Naive thymus-derived CD4-positive, alpha-beta T cell (primary cell): ENCODE measurements around the gene SLC6A12. TPM values are rescaled to one million over a fixed set of nuclear protein-coding genes. Genes with fewer than 3 reads are reported as not detected.

ENCODE experiments used
- ATAC-seq: fragments of 150-1000 bp; cut with Tn5 transposase; 2 replicates; pipeline ENCODE4 v1.10.0; 2021; ENCODE audit warnings: mild to moderate bottlenecking, moderate library complexity
- CTCF ChIA-PET: fragments of 350-600 bp; sonication (Branson Sonifier 250); formaldehyde crosslinking; loops from one replicate; lab custom pipeline; 2021; ENCODE audit warnings: antibody characterized with exemption; lab: Charles Lee
- POLR2A ChIA-PET: fragments of 350-600 bp; sonication (Branson Sonifier 250); formaldehyde crosslinking; loops from one replicate; lab custom pipeline; 2021; ENCODE audit warnings: antibody characterized with exemption, inconsistent platforms; lab: Charles Lee
- DNase-seq, 9 donors: peaks; one replicate each; pipeline versions ENCODE4 v3.0.0 to v3.0.0-alpha.2; 2020 to 2022; ENCODE audit warnings: mixed read lengths in 1 of 9
- H3K27ac ChIP-seq: one replicate; pipeline ENCODE4 v1.7.0; 2013; ENCODE audit warnings: mild to moderate bottlenecking, low read depth, low read length, moderate library complexity
- H3K27me3 ChIP-seq, 2 donors: one replicate each; pipeline ENCODE4 v1.7.0; 2013; ENCODE audit warnings: low read length in 2 of 2, mild to moderate bottlenecking in 2 of 2, moderate library complexity in 2 of 2; ENCODE audit not compliant: control insufficient read depth in 2 of 2, insufficient read depth in 2 of 2
- H3K36me3 ChIP-seq, 3 experiments: 1 replicate in 2 of 3; 2 replicates in 1 of 3; pipeline ENCODE4 v1.7.0; 2013; ENCODE audit warnings: low read length in 3 of 3, mild to moderate bottlenecking in 3 of 3, moderate library complexity in 1 of 3; ENCODE audit not compliant: insufficient read depth in 3 of 3, control insufficient read depth in 2 of 3
- H3K4me1 ChIP-seq, 2 donors: one replicate each; pipeline ENCODE4 v1.7.0; 2013; ENCODE audit warnings: low read length in 2 of 2, mild to moderate bottlenecking in 2 of 2, moderate library complexity in 1 of 2; ENCODE audit not compliant: control insufficient read depth in 2 of 2, insufficient read depth in 2 of 2
- H3K4me3 ChIP-seq: 2 replicates; pipeline ENCODE4 v1.7.0; 2013; ENCODE audit warnings: mild to moderate bottlenecking, low read length
- H3K9me3 ChIP-seq, 3 experiments: 1 replicate in 2 of 3; 2 replicates in 1 of 3; pipeline ENCODE4 v1.7.0; 2013; ENCODE audit warnings: low read length in 3 of 3; ENCODE audit not compliant: control insufficient read depth in 2 of 3
- H3K27ac Mint-ChIP-seq, 9 donors: one replicate each; pipeline ENCODE4 v1.8.0; 2020 to 2022; ENCODE audit warnings: mixed read lengths in 9 of 9, mild to moderate bottlenecking in 8 of 9, moderate library complexity in 5 of 9, inconsistent platforms in 2 of 9
- H3K27me3 Mint-ChIP-seq, 5 donors: one replicate each; pipeline ENCODE4 v1.8.0; 2021 to 2022; ENCODE audit warnings: mixed read lengths in 5 of 5, mild to moderate bottlenecking in 1 of 5
- H3K36me3 Mint-ChIP-seq, 5 donors: one replicate each; pipeline ENCODE4 v1.8.0; 2020 to 2022; ENCODE audit warnings: mixed read lengths in 5 of 5, mild to moderate bottlenecking in 3 of 5, inconsistent platforms in 1 of 5
- H3K4me1 Mint-ChIP-seq, 7 donors: one replicate each; pipeline ENCODE4 v1.8.0; 2020 to 2022; ENCODE audit warnings: mixed read lengths in 7 of 7, mild to moderate bottlenecking in 3 of 7, inconsistent platforms in 1 of 7
- H3K4me3 Mint-ChIP-seq, 10 donors: one replicate each; pipeline ENCODE4 v1.8.0; 2020 to 2022; ENCODE audit warnings: mild to moderate bottlenecking in 10 of 10, mixed read lengths in 10 of 10, moderate library complexity in 6 of 10, inconsistent platforms in 2 of 10
- H3K9me3 Mint-ChIP-seq, 11 donors: one replicate each; pipeline ENCODE4 v1.8.0; 2020 to 2022; ENCODE audit warnings: mixed read lengths in 11 of 11, mild to moderate bottlenecking in 4 of 11, inconsistent platforms in 1 of 11, moderate library complexity in 1 of 11
- intact Hi-C, 2 donors: fragments of 100-400 bp; cut with micrococcal nuclease; formaldehyde crosslinking; loops; one replicate each; pipeline ENCODE4 v1.15.1; 2023
- polyA plus RNA-seq, 2 donors: library from polyadenylated mRNA; unstranded; fragments of 300-500 nt; fragmentation: Illumina TruSeq; gene quantifications; one replicate each; pipeline ENCODE4 v1.2.3, GENCODE V29; 2021
- total RNA-seq, 6 experiments: library from RNA in 5 of 6; stranded (reverse) in 5 of 6; gene quantifications; 1 replicate in 5 of 6; 2 replicates in 1 of 6; pipeline ENCODE4 v1.2.3 and lab custom pipeline; 2021 to 2026

Gene SLC6A12
- total and polyA plus RNA-seq, 7 experiments from 2014 or later: 0.30 to 4.2 TPM; not detected in 5

DNA sequence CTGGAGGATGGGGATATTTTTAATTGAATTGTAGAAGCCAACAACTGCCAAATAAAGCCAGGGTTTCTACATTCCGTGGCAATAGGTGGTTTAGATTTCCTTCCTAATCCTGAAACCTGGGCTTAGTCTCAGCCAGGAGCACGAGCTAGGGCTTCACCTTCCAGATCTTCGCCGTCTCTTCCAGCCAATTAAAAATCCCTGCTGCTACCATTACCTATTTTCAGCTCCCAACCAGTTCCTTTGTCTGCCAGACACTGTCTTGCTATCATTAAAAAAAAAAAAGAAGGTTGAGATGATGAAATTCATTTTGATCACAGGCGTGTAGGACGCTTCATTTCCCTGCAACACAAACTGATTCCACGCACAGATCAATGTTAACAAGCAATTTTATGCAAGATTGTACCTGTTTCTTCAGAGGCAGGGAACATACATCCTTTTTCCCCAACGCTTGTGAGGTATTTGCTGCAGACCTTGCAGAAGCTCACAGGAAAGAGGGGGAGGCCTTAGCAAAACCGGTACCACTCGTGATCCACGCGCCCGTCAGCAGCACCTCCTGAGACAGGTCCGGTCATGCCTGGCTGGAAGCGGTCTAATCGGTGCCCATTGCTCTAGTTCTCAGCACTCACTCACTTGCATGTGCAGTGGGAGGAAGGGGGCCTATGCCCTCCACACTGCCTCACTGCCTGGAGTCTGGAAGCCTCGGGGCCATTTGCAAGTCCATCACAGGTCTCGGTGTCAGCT, 65.1 kb downstream of the SLC6A12 start:
- CTCF ChIA-PET: no interaction called here

DNA sequence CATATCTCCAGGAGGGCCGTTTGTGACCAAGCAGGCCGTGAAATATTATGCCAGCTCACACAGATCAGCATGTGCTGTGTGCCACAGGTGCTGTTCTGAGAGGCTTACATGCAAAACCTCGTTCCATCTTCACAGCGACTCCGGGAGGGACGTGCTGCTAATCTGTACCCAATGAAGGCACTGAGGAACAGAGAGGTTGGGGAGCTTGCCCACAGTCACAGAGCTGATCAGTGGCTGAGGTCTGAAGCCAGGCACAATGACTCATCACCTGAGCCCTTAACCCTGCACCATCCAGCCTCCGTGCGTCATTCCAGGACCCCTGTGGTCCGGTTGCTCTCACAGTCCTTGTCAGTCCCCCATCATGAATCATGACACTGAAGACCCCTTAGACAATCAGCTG, 66.7 kb downstream of the SLC6A12 start:
- no peaks in the 10 kb centered on the region for H3K4me1 ChIP-seq
- peaks cover 0 to 10% (median 0%) of the 10 kb centered on the region in 5 donors for H3K27me3 Mint-ChIP-seq
- ChIA-PET CTCF (no interaction called here), POLR2A (no interaction called here)
- H3K27ac ChIP-seq: no peak overlapping the region
- no peaks in the 10 kb centered on the region for H3K9me3 ChIP-seq
- H3K9me3 Mint-ChIP-seq: peaks cover 0 to 1% (median 0%) of the 10 kb centered on the region in 11 donors
- no peak overlapping the region for H3K4me3 ChIP-seq
- ATAC-seq (no peak), DNase-seq (no peak)
- H3K36me3 Mint-ChIP-seq: no peaks in the 10 kb centered on the region
- H3K4me3 Mint-ChIP-seq: no peak overlapping the region
- no peaks in the 10 kb centered on the region for H3K27me3 ChIP-seq
- intact Hi-C loops: no loop called here
- no peaks in the 10 kb centered on the region for H3K36me3 ChIP-seq
- H3K4me1 Mint-ChIP-seq: peaks cover 3 to 17% (median 11%) of the 10 kb centered on the region in 7 donors
- no peak overlapping the region for H3K27ac Mint-ChIP-seq

More for the DNA sequence above, 65.1 kb downstream of the SLC6A12 start:
- Histone ChIP-seq H3K36me3 (no peaks in the 10 kb centered on the region), H3K27me3 (no peaks in the 10 kb centered on the region), H3K4me3 (no peak overlapping the region), H3K9me3 (no peaks in the 10 kb centered on the region), H3K4me1 (no peaks in the 10 kb centered on the region), H3K27ac (no peak overlapping the region)
- POLR2A ChIA-PET: no interaction called here
- Mint-ChIP-seq H3K4me1 (peaks cover 6 to 21% (median 13%) of the 10 kb centered on the region in 7 donors), H3K9me3 (peaks cover 0 to 1% (median 0%) of the 10 kb centered on the region in 11 donors), H3K27me3 (peaks cover 0 to 10% (median 0%) of the 10 kb centered on the region in 5 donors), H3K27ac (no peak overlapping the region), H3K36me3 (no peaks in the 10 kb centered on the region), H3K4me3 (no peak overlapping the region)
- no peak for ATAC-seq
- intact Hi-C loops: no loop called here
- DNase-seq: no peak

DNA sequence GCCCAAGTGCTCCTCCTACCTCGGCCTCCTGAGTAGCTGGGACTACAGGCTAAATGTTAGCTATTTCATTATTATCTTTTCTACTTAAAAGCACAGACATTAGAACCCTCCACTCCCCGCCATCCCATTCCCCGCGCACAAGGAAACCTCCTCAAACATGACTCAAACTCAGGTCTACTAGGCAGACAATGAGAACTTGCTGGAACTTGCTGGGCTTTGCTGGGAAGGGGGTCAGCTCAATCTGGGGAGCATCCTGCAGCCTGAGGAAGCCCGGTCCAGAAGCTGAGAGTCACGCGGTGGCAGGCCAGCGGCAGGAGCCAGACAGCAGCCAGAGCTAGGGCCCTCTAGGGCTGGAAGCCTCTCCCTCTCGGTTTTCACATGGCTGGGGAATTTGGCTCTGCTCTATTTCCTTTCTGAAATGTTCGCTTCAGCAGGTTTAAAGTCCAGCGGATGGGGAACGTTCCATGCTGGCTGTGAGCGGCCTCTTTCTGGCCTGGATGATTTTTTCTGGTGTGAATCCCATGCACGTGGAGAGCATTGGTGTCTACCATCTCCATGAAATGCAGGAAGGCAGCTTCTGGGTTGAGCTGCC, 68.5 kb downstream of the SLC6A12 start:
- CTCF ChIA-PET: no interaction called here
- DNase-seq (no peak), ATAC-seq (no peak)
- Histone ChIP-seq H3K27ac (no peak overlapping the region), H3K9me3 (no peaks in the 10 kb centered on the region), H3K4me3 (no peak overlapping the region), H3K36me3 (no peaks in the 10 kb centered on the region), H3K4me1 (no peaks in the 10 kb centered on the region), H3K27me3 (no peaks in the 10 kb centered on the region)
- Mint-ChIP-seq H3K27me3 (peaks cover 2 to 14% (median 6%) of the 10 kb centered on the region in 5 donors), H3K27ac (peak overlapping the region in 3 of 9 donors; percentile 54 to 87 (median 58)), H3K9me3 (peaks cover 0 to 1% (median 0%) of the 10 kb centered on the region in 11 donors), H3K4me3 (peak overlapping the region in 1 of 10 donors; percentile 1), H3K4me1 (peaks cover 3 to 17% (median 11%) of the 10 kb centered on the region in 7 donors), H3K36me3 (no peaks in the 10 kb centered on the region)
- intact Hi-C loops: no loop called here
- POLR2A ChIA-PET: no interaction called here

DNA sequence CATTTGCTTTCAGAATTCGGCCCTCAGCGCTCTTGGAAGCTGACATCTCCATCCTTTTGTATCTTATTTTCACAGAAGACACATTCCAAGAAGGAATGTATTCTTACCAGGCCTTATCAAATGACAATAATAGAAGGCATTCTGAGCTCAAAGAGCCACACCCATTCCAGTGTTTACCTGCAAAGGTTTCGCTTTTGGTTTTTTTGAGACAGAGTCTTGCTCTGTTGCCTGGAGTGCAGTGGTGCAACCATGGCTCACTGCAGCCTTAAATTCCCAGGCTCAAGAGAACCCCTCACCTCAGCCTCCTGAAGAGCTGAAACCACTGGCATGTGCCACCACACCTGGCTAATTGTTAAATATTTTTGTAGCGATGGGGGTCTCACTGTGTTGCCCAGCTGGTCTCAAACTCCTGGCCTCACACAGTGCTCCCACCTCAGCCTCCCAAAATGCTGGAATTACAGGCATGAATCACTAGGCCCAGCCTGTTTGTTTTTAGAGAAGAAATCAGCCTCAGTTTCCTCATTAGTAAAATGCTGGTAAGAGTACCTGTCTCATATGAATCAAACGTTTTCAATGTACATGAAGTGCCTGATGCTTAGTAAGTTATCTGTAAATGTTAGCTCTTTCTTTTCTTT, 69.2 kb downstream of the SLC6A12 start:
- no peak for DNase-seq

DNA sequence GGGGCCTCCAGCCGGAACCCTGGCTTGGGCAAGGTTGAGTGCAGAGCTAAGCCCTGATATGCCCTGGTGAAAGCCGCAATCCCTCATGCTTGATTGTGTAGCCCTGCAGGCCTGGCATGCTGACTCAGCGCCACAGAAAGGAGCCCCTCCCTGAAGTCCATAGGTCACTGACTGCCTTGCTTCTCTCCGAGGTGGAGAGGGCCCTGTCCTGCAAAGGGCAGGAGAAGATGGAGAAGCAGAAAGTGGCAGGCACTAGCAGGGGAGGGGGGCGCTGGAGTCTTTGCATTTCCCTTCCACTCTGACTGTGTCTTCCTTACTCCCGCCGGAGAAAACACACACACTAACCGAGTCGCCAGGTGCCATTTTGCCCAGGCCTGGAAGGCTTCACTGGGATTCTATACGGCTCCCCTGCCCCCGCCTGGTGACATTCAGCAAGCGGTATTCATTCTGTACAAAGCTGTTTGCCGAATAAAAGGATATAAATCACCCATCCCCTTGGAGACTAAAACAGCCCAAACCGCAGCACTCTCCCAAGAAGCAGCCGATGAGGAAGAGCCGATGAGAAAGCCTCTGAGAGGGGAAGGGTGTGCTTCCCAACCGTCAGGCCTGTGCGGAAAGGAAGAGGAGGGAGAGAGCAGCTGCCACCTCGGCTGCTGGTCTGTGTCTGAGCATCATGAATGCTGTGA, 69.8 kb downstream of the SLC6A12 start:
- Mint-ChIP-seq H3K4me1 (peaks cover 5 to 29% (median 17%) of the 10 kb centered on the region in 7 donors), H3K36me3 (no peaks in the 10 kb centered on the region), H3K27me3 (peaks cover 10 to 24% (median 16%) of the 10 kb centered on the region in 5 donors), H3K4me3 (peak overlapping the region in 7 of 10 donors; percentile 17 to 64 (median 50)), H3K27ac (peak overlapping the region in 6 of 9 donors; percentile 30 to 69 (median 58)), H3K9me3 (no peaks in the 10 kb centered on the region)
- Histone ChIP-seq H3K9me3 (no peaks in the 10 kb centered on the region), H3K4me1 (no peaks in the 10 kb centered on the region), H3K27ac (no peak overlapping the region), H3K27me3 (no peaks in the 10 kb centered on the region), H3K4me3 (no peak overlapping the region), H3K36me3 (no peaks in the 10 kb centered on the region)
- intact Hi-C loops: no loop called here
- DNase-seq: no peak
- CTCF ChIA-PET: no interaction called here
- POLR2A ChIA-PET: no interaction called here
- ATAC-seq: no peak

More for the DNA sequence above, 69.2 kb downstream of the SLC6A12 start:
- Mint-ChIP-seq H3K9me3 (peaks cover 0 to 1% (median 0%) of the 10 kb centered on the region in 11 donors), H3K4me1 (peaks cover 3 to 22% (median 13%) of the 10 kb centered on the region in 7 donors), H3K27me3 (peaks cover 6 to 17% (median 10%) of the 10 kb centered on the region in 5 donors), H3K36me3 (no peaks in the 10 kb centered on the region), H3K4me3 (peak overlapping the region in 7 of 10 donors; percentile 17 to 64 (median 50)), H3K27ac (peak overlapping the region in 6 of 9 donors; percentile 4 to 87 (median 56))
- intact Hi-C loops: no loop called here
- no peaks in the 10 kb centered on the region for H3K36me3 ChIP-seq
- H3K27ac ChIP-seq: no peak overlapping the region
- H3K27me3 ChIP-seq: no peaks in the 10 kb centered on the region
- no peak for ATAC-seq
- H3K9me3 ChIP-seq: no peaks in the 10 kb centered on the region
- H3K4me3 ChIP-seq: no peak overlapping the region
- CTCF ChIA-PET: no interaction called here
- POLR2A ChIA-PET: no interaction called here
- no peaks in the 10 kb centered on the region for H3K4me1 ChIP-seq

DNA sequence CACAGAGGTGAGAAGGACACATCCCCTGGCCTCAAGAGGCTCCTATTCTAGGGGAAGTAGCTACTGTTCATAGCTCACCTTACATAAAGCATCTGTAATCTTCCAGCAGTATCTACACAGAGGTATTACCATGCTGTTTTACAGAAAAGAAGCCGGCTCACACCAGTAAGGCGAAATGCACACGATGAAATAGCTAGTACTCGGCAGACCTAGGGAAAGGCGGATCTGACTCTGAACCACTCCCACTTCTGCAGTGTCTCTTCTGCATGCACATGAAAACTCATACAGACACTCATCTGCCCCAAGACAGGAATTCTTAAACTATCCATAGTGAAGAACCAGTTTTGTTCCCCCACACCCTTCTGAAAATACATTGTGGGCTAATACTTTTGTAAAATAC, 73.8 kb downstream of the SLC6A12 start:
- peak overlapping the region in 1 of 9 donors; percentile 17 for H3K27ac Mint-ChIP-seq
- peak overlapping the region in 5 of 10 donors; percentile 40 to 83 (median 68) for H3K4me3 Mint-ChIP-seq
- H3K4me1 Mint-ChIP-seq: peaks cover 5 to 26% (median 15%) of the 10 kb centered on the region in 7 donors
- peaks cover 16 to 37% (median 27%) of the 10 kb centered on the region in 5 donors for H3K27me3 Mint-ChIP-seq
- Histone ChIP-seq H3K27me3 (no peaks in the 10 kb centered on the region), H3K4me3 (no peak overlapping the region), H3K4me1 (no peaks in the 10 kb centered on the region), H3K27ac (no peak overlapping the region), H3K36me3 (no peaks in the 10 kb centered on the region), H3K9me3 (no peaks in the 10 kb centered on the region)
- ChIA-PET CTCF (no interaction called here), POLR2A (no interaction called here)
- H3K9me3 Mint-ChIP-seq: no peaks in the 10 kb centered on the region
- ATAC-seq (no peak), DNase-seq (no peak)
- no peaks in the 10 kb centered on the region for H3K36me3 Mint-ChIP-seq
- intact Hi-C loops: no loop called here
